RWPE1 (cell line): ENCODE results near the gene NHEJ1.
A peak's percentile ranks its signal among the peaks of the same experiment; 100 is the strongest.

Experiments
- CTCF ChIA-PET: fragments of 350-600 bp; sonication (Branson Sonifier 250); formaldehyde crosslinking; extraction: SDS; loops from one replicate; lab custom pipeline; 2021; lab: Yijun Ruan, JAX
- POLR2A ChIA-PET: fragments of 400-600 bp; formaldehyde crosslinking; extraction: SDS; loops from one replicate; lab custom pipeline; 2020; ENCODE audit warnings: antibody characterized with exemption; ENCODE audit not compliant: low non-redundant PET; lab: Yijun Ruan, JAX
- DNase-seq: peaks from one replicate; pipeline ENCODE4 v3.0.0; 2012; ENCODE audit warnings: low spot score
- H3K27ac ChIP-seq: fragments of 450-650 bp; 2 replicates; pipeline ENCODE4 v1.5.1; 2017
- TF ChIP-seq, protein P1 (sequence below): fragments of 450-650 bp; conservative IDR thresholded peaks from 2 replicates; pipeline ENCODE4 v1.5.1; 2017; ENCODE audit warnings: low read depth, mild to moderate bottlenecking

Gene NHEJ1

DNA sequence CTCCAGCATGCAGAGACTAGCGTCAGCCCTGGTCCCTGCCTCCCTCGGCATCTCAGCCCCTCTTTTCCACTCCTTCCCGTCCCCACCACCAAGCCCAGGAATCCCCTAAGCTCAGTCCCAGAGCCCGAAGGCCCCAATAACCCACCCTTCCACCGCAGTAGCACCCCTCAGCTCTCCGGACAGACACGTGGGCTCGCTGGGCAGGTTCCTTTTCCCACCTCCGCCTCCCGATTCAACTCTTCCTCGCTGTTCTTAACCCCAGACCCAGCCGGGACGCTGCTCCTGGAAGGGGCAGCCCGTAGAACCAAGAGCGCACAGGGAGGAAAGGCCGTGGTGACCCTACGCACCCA, 101.3 kb downstream of the NHEJ1 start:
- no peak for DNase-seq
- H3K27ac ChIP-seq = no peak overlapping the region
- TF ChIP-seq, protein P1, sequence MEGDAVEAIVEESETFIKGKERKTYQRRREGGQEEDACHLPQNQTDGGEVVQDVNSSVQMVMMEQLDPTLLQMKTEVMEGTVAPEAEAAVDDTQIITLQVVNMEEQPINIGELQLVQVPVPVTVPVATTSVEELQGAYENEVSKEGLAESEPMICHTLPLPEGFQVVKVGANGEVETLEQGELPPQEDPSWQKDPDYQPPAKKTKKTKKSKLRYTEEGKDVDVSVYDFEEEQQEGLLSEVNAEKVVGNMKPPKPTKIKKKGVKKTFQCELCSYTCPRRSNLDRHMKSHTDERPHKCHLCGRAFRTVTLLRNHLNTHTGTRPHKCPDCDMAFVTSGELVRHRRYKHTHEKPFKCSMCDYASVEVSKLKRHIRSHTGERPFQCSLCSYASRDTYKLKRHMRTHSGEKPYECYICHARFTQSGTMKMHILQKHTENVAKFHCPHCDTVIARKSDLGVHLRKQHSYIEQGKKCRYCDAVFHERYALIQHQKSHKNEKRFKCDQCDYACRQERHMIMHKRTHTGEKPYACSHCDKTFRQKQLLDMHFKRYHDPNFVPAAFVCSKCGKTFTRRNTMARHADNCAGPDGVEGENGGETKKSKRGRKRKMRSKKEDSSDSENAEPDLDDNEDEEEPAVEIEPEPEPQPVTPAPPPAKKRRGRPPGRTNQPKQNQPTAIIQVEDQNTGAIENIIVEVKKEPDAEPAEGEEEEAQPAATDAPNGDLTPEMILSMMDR = no peak
- ChIA-PET POLR2A (no interaction called here), CTCF (interaction anchor here (0.5 to 4.5 kb wide), 10 partner anchors 9 to 100 kb away, joined by 3 to 32 read pairs (median 8); no protein-coding TSS in a partner anchor)

DNA sequence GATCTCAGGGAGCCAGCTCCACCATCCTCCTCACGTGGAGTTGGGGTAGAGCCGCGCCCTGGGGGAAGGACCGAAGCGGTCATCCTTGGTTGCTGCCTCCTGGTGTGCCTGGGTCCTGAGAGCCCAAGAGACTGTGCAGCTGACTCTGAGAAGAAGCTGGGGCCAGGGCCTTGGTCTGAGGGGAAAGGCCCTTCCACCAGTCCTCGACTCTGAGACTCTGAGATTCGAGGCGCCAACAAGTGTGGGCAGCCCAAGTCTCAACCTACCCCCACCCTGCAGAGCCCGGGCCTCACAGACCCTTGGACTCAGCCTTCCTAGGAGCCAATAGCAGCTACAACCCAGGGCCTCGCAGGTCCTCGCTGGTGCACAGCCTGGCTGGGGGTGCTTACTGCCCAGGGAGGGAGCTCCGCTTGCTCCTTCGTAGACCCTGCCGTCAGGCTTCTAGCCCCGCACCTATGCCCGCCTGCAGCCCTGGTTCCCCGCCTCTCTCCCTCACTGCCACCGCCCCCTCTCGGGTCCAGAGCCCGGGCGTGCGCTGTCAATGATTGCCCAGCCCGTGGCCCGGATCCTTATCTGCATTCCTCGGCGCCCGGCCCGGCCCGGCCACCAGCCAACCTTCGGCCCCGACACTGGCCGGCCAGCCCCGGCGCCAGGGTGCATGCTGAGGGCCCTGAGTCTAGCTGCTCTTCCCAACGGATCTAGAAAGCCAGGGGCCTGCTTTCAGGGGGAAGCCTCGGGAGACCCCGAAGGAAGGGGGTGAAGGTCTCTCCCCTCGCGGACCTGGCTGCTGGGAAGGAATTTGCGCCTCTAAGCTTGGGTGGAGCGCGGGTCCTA, 101.9 kb downstream of the NHEJ1 start:
- no peak for DNase-seq
- ChIA-PET CTCF (interaction anchor here (0.5 to 4.5 kb wide), 25 partner anchors 7 to 310 kb away, joined by 3 to 32 read pairs (median 4); no protein-coding TSS in a partner anchor), POLR2A (no interaction called here)
- TF ChIP-seq, protein P1 = no peak
- H3K27ac ChIP-seq = no peak overlapping the region

DNA sequence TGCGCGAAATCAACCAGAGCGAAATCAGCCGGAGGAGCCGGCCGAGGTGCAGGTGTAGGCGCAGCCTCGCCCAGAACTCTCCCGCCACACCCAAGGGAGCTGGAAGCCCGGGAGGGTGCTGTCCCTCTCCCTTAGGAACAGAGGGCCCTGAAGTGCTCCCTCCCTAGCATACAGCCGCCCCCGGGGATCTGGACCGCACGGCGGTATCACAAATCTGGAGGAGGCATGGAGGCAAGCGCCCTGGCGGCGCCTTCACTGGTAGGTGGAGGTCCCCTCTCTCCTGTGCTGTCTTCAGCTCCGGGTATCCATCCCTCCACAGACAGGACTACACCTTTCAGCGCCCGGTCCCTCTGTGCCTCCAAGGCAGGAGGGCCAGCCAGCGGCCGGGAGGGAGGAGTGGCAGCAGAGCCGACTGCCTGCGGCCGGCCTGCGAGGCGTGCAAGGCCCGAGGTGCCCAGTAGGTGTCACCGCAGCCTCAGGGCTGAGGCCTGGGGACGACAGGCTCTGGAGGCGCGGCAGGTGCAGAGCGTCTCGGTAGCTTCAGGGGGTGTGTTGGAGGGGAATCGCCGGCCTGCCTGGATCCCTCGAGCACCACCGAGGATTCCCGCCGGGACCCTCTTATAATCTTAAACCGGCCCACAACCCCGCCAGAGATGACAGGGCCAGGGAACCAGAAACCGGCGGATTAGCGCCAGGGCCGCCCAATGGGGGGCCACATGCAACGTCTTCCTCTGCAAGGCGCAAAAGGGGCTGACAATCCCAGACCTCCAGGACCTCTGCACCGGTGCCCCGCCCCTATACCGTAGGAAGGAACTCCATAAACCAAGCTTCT, 102.7 kb downstream of the NHEJ1 start:
- peak; percentile 59 for DNase-seq
- CTCF ChIA-PET = interaction anchor here (0.5 to 4.5 kb wide), 30 partner anchors 8 to 414 kb away, joined by 3 to 32 read pairs (median 4); partner anchors contain the start of gene NHEJ1
- no peak overlapping the region for H3K27ac ChIP-seq
- TF ChIP-seq, protein P1 = peak; percentile 89
- POLR2A ChIA-PET = no interaction called here

DNA sequence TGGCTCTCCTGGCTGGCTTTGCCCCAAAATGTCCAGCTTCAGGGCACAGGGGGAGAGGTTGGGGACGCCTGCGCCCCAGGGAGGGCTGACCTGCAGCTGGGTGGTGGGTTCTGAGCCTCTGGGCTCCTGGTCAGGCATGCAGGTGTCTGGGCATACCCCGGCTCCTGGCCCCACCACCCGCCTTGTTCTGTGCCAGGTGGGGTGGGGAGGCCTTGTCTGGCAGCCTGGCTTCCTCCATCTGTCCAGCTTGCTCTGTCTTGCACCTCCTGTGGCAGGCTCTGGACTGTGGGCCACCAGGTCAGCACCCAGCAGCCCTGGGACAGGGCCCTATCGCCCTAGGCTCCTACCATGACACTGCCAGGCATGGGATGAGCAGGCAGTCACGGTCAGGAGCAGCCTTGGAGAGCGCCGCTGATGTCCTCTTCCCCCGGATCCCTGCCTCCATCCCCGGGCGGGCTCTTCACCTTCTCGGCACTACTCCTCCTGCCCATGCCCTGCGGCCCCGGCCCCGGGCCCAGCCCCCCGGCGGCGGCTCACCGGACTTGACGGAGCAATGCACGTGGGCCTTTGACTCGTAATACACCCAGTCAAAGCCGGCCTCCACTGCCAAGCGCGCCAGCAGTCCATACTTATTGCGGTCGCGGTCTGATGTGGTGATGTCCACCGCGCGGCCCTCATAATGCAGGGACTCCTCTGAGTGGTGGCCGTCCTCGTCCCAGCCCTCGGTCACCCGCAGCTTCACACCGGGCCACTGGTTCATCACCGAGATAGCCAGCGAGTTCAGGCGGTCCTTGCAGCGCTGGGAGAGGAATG, 103.5 kb downstream of the NHEJ1 start:
- POLR2A ChIA-PET = no interaction called here

DNA sequence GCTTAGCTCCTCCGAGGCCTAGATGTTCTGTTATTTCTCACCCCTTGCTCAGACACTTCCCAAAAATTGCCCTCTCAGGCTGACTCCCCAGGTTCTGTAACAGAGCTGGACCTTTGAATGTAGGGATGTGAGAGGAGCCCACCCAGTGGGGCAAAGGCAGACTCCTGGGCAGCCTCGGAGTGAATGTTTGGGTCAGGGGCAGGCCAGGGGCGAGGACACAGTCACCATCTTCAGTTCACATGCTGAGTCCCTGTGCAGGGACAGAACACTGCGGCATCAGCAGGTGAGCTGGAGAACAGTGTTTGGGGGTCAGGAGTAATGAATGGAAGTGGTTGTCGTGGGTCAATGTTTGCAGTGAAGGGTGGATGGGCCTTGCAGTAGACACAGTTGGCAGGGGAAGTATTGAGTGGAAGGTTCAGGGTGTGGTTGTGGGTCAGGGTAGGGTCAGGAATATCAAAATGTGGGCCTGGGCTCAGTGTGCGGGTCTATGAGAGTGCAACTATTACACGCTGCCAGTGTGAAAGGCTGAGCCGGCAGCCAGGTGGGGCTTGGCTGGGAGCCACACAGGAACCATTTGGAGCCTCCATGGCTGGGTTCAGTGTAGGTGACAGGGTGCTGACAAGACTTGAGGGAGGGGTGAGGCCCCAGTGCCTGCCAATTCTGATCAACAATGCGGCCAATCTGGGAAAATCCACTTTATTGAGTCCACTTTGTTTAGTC, 104.3 kb downstream of the NHEJ1 start:
- CTCF ChIA-PET = interaction anchor here (0.9 to 4.5 kb wide), 3 partner anchors 63 to 99 kb away, joined by 3 to 32 read pairs (median 3); no protein-coding TSS in a partner anchor
- no peak overlapping the region for H3K27ac ChIP-seq
- TF ChIP-seq, protein P1 = no peak
- DNase-seq = no peak
- POLR2A ChIA-PET = no interaction called here

More for the DNA sequence above, 103.5 kb downstream of the NHEJ1 start:
- TF ChIP-seq, protein P1 = no peak
- no peak for DNase-seq
- CTCF ChIA-PET = interaction anchor here (0.5 to 4.5 kb wide), 18 partner anchors 9 to 414 kb away, joined by 3 to 32 read pairs (median 4); partner anchors contain the start of gene NHEJ1
- H3K27ac ChIP-seq = no peak overlapping the region
